Fibroblast of lung (primary cell): ENCODE data around the gene YAF2. TPM values are rescaled to one million over a fixed set of nuclear protein-coding genes. Genes with fewer than 3 reads are reported as not detected.
"Not testable (repeated sequence)": the region's sequence is repeated elsewhere in the genome, so short reads cannot be mapped to it uniquely, and the experiment has no call there.

Experiments
- DNase-seq, 2 donors: peaks; one replicate each; pipeline versions ENCODE4 v3.0.0 to v3.0.0-alpha.2; 2010; ENCODE audit warnings: low read depth in 2 of 2
- H2AFZ ChIP-seq: 2 replicates; pipeline ENCODE4 v1.5.1; 2012; ENCODE audit warnings: low read length, control low read depth, inconsistent platforms
- H3K27ac ChIP-seq: 2 replicates; pipeline ENCODE4 v1.5.1; 2011; ENCODE audit warnings: low read length, control low read depth; ENCODE audit not compliant: insufficient read depth
- H3K27me3 ChIP-seq: 2 replicates; pipeline ENCODE4 v1.5.1; 2011; ENCODE audit warnings: mild to moderate bottlenecking, low read length; ENCODE audit not compliant: control insufficient read depth, insufficient read depth
- H3K36me3 ChIP-seq: 2 replicates; pipeline ENCODE4 v1.5.1; 2011; ENCODE audit warnings: low read length; ENCODE audit not compliant: control insufficient read depth, insufficient read depth
- H3K4me1 ChIP-seq: 2 replicates; pipeline ENCODE4 v1.5.1; 2011; ENCODE audit warnings: low read length; ENCODE audit not compliant: control insufficient read depth, insufficient read depth; ENCODE audit errors: extremely low read depth
- H3K4me2 ChIP-seq: 2 replicates; pipeline ENCODE4 v1.5.1; 2011; ENCODE audit warnings: low read length, control low read depth; ENCODE audit not compliant: insufficient read depth; ENCODE audit errors: extremely low read depth
- H3K4me3 ChIP-seq, 4 experiments: fragments of 200-600 bp in 1 of 4; sonication (generic) in 1 of 4; replicated peaks in 1 of 4; 2 replicates each; pipeline ENCODE4 v1.5.1; 2011 to 2016; ENCODE audit warnings: low read length in 4 of 4, low read depth in 3 of 4, mild to moderate bottlenecking in 3 of 4, control low read depth in 2 of 4, inconsistent platforms in 1 of 4, mixed read lengths in 1 of 4; ENCODE audit not compliant: insufficient read depth in 1 of 4; ENCODE audit errors: control extremely low read depth in 1 of 4
- H3K79me2 ChIP-seq: 2 replicates; pipeline ENCODE4 v1.5.1; 2012; ENCODE audit warnings: mild to moderate bottlenecking, low read length, inconsistent platforms; ENCODE audit not compliant: control insufficient read depth, insufficient read depth
- H3K9ac ChIP-seq: 2 replicates; pipeline ENCODE4 v1.5.1; 2011; ENCODE audit warnings: mild to moderate bottlenecking, low read length, control low read depth; ENCODE audit not compliant: insufficient read depth
- H3K9me3 ChIP-seq: 2 replicates; pipeline ENCODE4 v1.5.1; 2012; ENCODE audit warnings: low read depth, low read length; ENCODE audit not compliant: control insufficient read depth, insufficient read depth
- H4K20me1 ChIP-seq: 2 replicates; pipeline ENCODE4 v1.5.1; 2011; ENCODE audit warnings: low read length; ENCODE audit not compliant: control insufficient read depth, insufficient read depth; ENCODE audit errors: extremely low read depth
- CTCF ChIP-seq, 2 donors: IDR thresholded peaks in 1 of 2; conservative IDR thresholded peaks in 1 of 2; 1 replicate in 1 of 2; 2 replicates in 1 of 2; pipeline ENCODE4 v1.5.1; 2011 to 2012; ENCODE audit warnings: low read length in 2 of 2, control low read depth in 1 of 2, inconsistent platforms in 1 of 2, low read depth in 1 of 2, mild to moderate bottlenecking in 1 of 2
- EZH2 ChIP-seq: IDR thresholded peaks from 2 replicates; pipeline ENCODE4 v1.5.1; 2012; ENCODE audit warnings: low read length, control low read depth, mild to moderate bottlenecking; ENCODE audit errors: missing control alignments
- polyA plus RNA-seq, 2 donors: library from polyadenylated mRNA; depleted of rRNA in 1 of 2; stranded (reverse) in 1 of 2; unstranded in 1 of 2; fragments of >200 nt; gene quantifications; 2 replicates each; pipeline ENCODE4 v1.2.1, GENCODE V29; 2011 to 2012; ENCODE audit warnings: missing spikeins in 1 of 2
- total RNA-seq: library from RNA; depleted of rRNA; stranded (reverse); fragments of >200 nt; gene quantifications from 2 replicates; pipeline ENCODE4 v1.2.1, GENCODE V29; 2014

YAF2 gene
- total and polyA plus RNA-seq, 2 donors (not counting 1 experiment from before 2014, with no cell fraction given), result 18.0 to 25.2 TPM

GRCh38 chr12:42190376-42190775, 47.7 kb downstream of the YAF2 start:
- H3K9me3 ChIP-seq, result no peaks in the 10 kb centered on the region
- TF ChIP-seq CTCF (conservative IDR thresholded peaks at IDR 0.05 in 1 of 2, IDR thresholded peaks at IDR 0.05 in 1 of 2; ENCODE audit: low read depth in 1 of 2, low read length in 2 of 2) (no peak), EZH2 (no peak)
- no peak overlapping the region for H3K9ac ChIP-seq

GRCh38 chr12:42188275-42188674, 49.8 kb downstream of the YAF2 start:
- H3K4me1 ChIP-seq, H3K36me3 ChIP-seq, H3K27me3 ChIP-seq, H3K9me3 ChIP-seq, H3K79me2 ChIP-seq, H3K4me3 ChIP-seq, H4K20me1 ChIP-seq, H3K4me2 ChIP-seq, DNase-seq, H2AFZ ChIP-seq, H3K27ac ChIP-seq, H3K9ac ChIP-seq: not testable (repeated sequence)

More at GRCh38 chr12:42190376-42190775, 47.7 kb downstream of the YAF2 start:
- H3K4me1 ChIP-seq, result no peaks in the 10 kb centered on the region
- no peaks in the 10 kb centered on the region for H3K27me3 ChIP-seq
- H3K36me3 ChIP-seq, result no peaks in the 10 kb centered on the region
- no peaks in the 10 kb centered on the region for H3K79me2 ChIP-seq
- no peak overlapping the region for H3K4me3 ChIP-seq
- H2AFZ ChIP-seq, result no peak overlapping the region
- no peak overlapping the region for H3K4me2 ChIP-seq
- DNase-seq, result no peak
- no peaks in the 10 kb centered on the region for H4K20me1 ChIP-seq
- H3K27ac ChIP-seq, result no peak overlapping the region

GRCh38 chr12:42187799-42188198, 50.2 kb downstream of the YAF2 start:
- TF ChIP-seq EZH2 (no peak), CTCF (conservative IDR thresholded peaks at IDR 0.05 in 1 of 2, IDR thresholded peaks at IDR 0.05 in 1 of 2; ENCODE audit: low read depth in 1 of 2, low read length in 2 of 2) (no peak)

More at GRCh38 chr12:42187799-42188198, 50.2 kb downstream of the YAF2 start:
- H3K4me1 ChIP-seq, result no peaks in the 10 kb centered on the region
- H3K79me2 ChIP-seq, result no peaks in the 10 kb centered on the region
- DNase-seq, result no peak
- no peaks in the 10 kb centered on the region for H3K27me3 ChIP-seq
- H3K9me3 ChIP-seq, result no peaks in the 10 kb centered on the region
- no peak overlapping the region for H3K4me3 ChIP-seq
- H3K4me2 ChIP-seq, result no peak overlapping the region
- H3K36me3 ChIP-seq, result no peaks in the 10 kb centered on the region
- H3K9ac ChIP-seq, result no peak overlapping the region
- no peak overlapping the region for H2AFZ ChIP-seq
- H4K20me1 ChIP-seq, result no peaks in the 10 kb centered on the region
- H3K27ac ChIP-seq, result no peak overlapping the region
